Measurements from ENCODE around the gene CYP4A22. TPM values are rescaled to one million over a fixed set of nuclear protein-coding genes. Genes with fewer than 3 reads are reported as not detected.
"Not testable (repeated sequence)": the region's sequence is repeated elsewhere in the genome, so short reads cannot be mapped to it uniquely, and the experiment has no call there.

Gene CYP4A22
- total RNA-seq = not detected

GRCh38 chr1:47137198-47137597, at the start of gene CYP4A22:
CYP4A22 (plus strand) TSS chr1:47137441; CDS start chr1:47137486, 45 bp downstream.
- Mint-ChIP-seq H3K9me3 (no peaks in the 10 kb centered on the region), H3K4me3 (no peak within 1 kb of the TSS), H3K27ac (no peak within 1 kb of the TSS), H3K36me3 (no peaks in the 10 kb centered on the region), H3K4me1 (no peaks in the 10 kb centered on the region), H3K27me3 (peaks cover 4% of the 10 kb centered on the region)
- no peak for DNase-seq

GRCh38 chr1:47089356-47089755, 47.9 kb upstream of the CYP4A22 start:
- DNase-seq, H3K27me3 Mint-ChIP-seq, H3K27ac Mint-ChIP-seq, H3K36me3 Mint-ChIP-seq, H3K4me1 Mint-ChIP-seq, H3K9me3 Mint-ChIP-seq, H3K4me3 Mint-ChIP-seq: not testable (repeated sequence)

GRCh38 chr1:47091476-47091875, 45.8 kb upstream of the CYP4A22 start:
- H3K4me1 Mint-ChIP-seq, H3K9me3 Mint-ChIP-seq, DNase-seq: not testable (repeated sequence)

GRCh38 chr1:47104816-47105215, 32.4 kb upstream of the CYP4A22 start:
- H3K4me3 Mint-ChIP-seq = no peak overlapping the region
- peaks cover 12% of the 10 kb centered on the region for H3K9me3 Mint-ChIP-seq
- H3K4me1 Mint-ChIP-seq = no peaks in the 10 kb centered on the region
- H3K27me3 Mint-ChIP-seq = peaks cover 8% of the 10 kb centered on the region
- DNase-seq = no peak
- H3K36me3 Mint-ChIP-seq = no peaks in the 10 kb centered on the region
- H3K27ac Mint-ChIP-seq = no peak overlapping the region

More at GRCh38 chr1:47091476-47091875, 45.8 kb upstream of the CYP4A22 start:
- not testable (repeated sequence) for H3K4me3 Mint-ChIP-seq, H3K27me3 Mint-ChIP-seq, H3K36me3 Mint-ChIP-seq, H3K27ac Mint-ChIP-seq

- no peak overlapping the region for H3K27ac Mint-ChIP-seq
- no peaks in the 10 kb centered on the region for H3K36me3 Mint-ChIP-seq
- no peaks in the 10 kb centered on the region for H3K4me1 Mint-ChIP-seq
- H3K27me3 Mint-ChIP-seq = peaks cover 11% of the 10 kb centered on the region
- DNase-seq = no peak
- no peak overlapping the region for H3K4me3 Mint-ChIP-seq
- H3K9me3 Mint-ChIP-seq = peaks cover 12% of the 10 kb centered on the region
These were observed 30.4 kb upstream of the CYP4A22 start for GRCh38 chr1:47106792-47107191.

- H3K36me3 Mint-ChIP-seq, H3K27ac Mint-ChIP-seq, DNase-seq, H3K4me1 Mint-ChIP-seq, H3K4me3 Mint-ChIP-seq, H3K9me3 Mint-ChIP-seq: not testable (repeated sequence)
- H3K27me3 Mint-ChIP-seq = peaks cover 15% of the 10 kb centered on the region
These were observed 29.2 kb upstream of the CYP4A22 start for GRCh38 chr1:47107851-47108574.

GRCh38 chr1:47109482-47109881, 27.8 kb upstream of the CYP4A22 start:
- H3K4me3 Mint-ChIP-seq, H3K36me3 Mint-ChIP-seq, H3K4me1 Mint-ChIP-seq, H3K27ac Mint-ChIP-seq, H3K9me3 Mint-ChIP-seq, DNase-seq: not testable (repeated sequence)
- peaks cover 23% of the 10 kb centered on the region for H3K27me3 Mint-ChIP-seq

GRCh38 chr1:47113178-47113577, 24.1 kb upstream of the CYP4A22 start:
- Mint-ChIP-seq H3K27me3 (peaks cover 37% of the 10 kb centered on the region), H3K9me3 (no peaks in the 10 kb centered on the region), H3K36me3 (no peaks in the 10 kb centered on the region), H3K4me1 (no peaks in the 10 kb centered on the region), H3K4me3 (no peak overlapping the region), H3K27ac (no peak overlapping the region)
- DNase-seq = no peak

GRCh38 chr1:47121039-47121438, 16.2 kb upstream of the CYP4A22 start:
- not testable (repeated sequence) for H3K27ac Mint-ChIP-seq, H3K36me3 Mint-ChIP-seq, H3K9me3 Mint-ChIP-seq, DNase-seq, H3K4me1 Mint-ChIP-seq, H3K4me3 Mint-ChIP-seq
- peaks cover 26% of the 10 kb centered on the region for H3K27me3 Mint-ChIP-seq

GRCh38 chr1:47124834-47125233, 12.4 kb upstream of the CYP4A22 start:
- H3K27me3 Mint-ChIP-seq = peaks cover 20% of the 10 kb centered on the region
- DNase-seq, H3K4me3 Mint-ChIP-seq, H3K4me1 Mint-ChIP-seq, H3K9me3 Mint-ChIP-seq, H3K27ac Mint-ChIP-seq, H3K36me3 Mint-ChIP-seq: not testable (repeated sequence)

- not testable (repeated sequence) for H3K4me3 Mint-ChIP-seq, H3K9me3 Mint-ChIP-seq, DNase-seq, H3K36me3 Mint-ChIP-seq, H3K4me1 Mint-ChIP-seq, H3K27ac Mint-ChIP-seq
- peaks cover 18% of the 10 kb centered on the region for H3K27me3 Mint-ChIP-seq
These were observed 10.2 kb upstream of the CYP4A22 start for GRCh38 chr1:47126997-47127396.

- Mint-ChIP-seq H3K9me3 (no peaks in the 10 kb centered on the region), H3K36me3 (no peaks in the 10 kb centered on the region), H3K4me3 (no peak overlapping the region), H3K27me3 (peaks cover 18% of the 10 kb centered on the region), H3K4me1 (no peaks in the 10 kb centered on the region), H3K27ac (no peak overlapping the region)
- DNase-seq = no peak
These were observed 9.0 kb upstream of the CYP4A22 start for GRCh38 chr1:47128221-47128620.

- H3K27me3 Mint-ChIP-seq = peaks cover 19% of the 10 kb centered on the region
- H3K9me3 Mint-ChIP-seq, H3K4me3 Mint-ChIP-seq, H3K4me1 Mint-ChIP-seq, H3K36me3 Mint-ChIP-seq, H3K27ac Mint-ChIP-seq, DNase-seq: not testable (repeated sequence)
These were observed 8.4 kb upstream of the CYP4A22 start for GRCh38 chr1:47128854-47129253.

- not testable (repeated sequence) for H3K4me3 Mint-ChIP-seq, DNase-seq, H3K36me3 Mint-ChIP-seq, H3K4me1 Mint-ChIP-seq, H3K27ac Mint-ChIP-seq, H3K9me3 Mint-ChIP-seq
- peaks cover 22% of the 10 kb centered on the region for H3K27me3 Mint-ChIP-seq
These were observed 7.6 kb upstream of the CYP4A22 start for GRCh38 chr1:47129489-47130230.

- H3K9me3 Mint-ChIP-seq, H3K4me1 Mint-ChIP-seq, H3K4me3 Mint-ChIP-seq, H3K27ac Mint-ChIP-seq, DNase-seq, H3K36me3 Mint-ChIP-seq: not testable (repeated sequence)
- H3K27me3 Mint-ChIP-seq = peaks cover 19% of the 10 kb centered on the region
These were observed 4.6 kb upstream of the CYP4A22 start for GRCh38 chr1:47132665-47133064.
